ENCODE results near the gene CREG2.

DNA sequence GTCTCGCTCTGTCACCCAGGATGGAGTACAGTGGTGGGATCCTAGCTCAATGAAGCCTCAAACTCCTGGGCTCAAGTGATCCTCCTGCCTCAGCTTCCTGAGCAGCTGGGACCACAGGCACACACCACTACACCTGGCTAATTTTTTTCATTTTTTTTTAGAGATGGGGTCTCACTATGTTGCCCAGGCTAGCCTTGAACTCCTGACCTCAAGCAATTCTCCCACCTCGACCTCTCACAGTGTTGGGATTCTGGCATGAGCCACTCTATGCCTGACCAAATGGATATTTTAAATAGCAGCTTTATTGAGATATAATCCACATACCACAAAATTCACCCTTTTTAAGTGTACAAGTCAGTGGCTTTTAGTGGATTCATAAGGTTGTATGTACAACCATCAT, 89.9 kb downstream of the CREG2 start:
- TF ChIP-seq, protein P1, sequence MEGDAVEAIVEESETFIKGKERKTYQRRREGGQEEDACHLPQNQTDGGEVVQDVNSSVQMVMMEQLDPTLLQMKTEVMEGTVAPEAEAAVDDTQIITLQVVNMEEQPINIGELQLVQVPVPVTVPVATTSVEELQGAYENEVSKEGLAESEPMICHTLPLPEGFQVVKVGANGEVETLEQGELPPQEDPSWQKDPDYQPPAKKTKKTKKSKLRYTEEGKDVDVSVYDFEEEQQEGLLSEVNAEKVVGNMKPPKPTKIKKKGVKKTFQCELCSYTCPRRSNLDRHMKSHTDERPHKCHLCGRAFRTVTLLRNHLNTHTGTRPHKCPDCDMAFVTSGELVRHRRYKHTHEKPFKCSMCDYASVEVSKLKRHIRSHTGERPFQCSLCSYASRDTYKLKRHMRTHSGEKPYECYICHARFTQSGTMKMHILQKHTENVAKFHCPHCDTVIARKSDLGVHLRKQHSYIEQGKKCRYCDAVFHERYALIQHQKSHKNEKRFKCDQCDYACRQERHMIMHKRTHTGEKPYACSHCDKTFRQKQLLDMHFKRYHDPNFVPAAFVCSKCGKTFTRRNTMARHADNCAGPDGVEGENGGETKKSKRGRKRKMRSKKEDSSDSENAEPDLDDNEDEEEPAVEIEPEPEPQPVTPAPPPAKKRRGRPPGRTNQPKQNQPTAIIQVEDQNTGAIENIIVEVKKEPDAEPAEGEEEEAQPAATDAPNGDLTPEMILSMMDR (IDR thresholded peaks at IDR 0.05): no peak
- no peak for TF ChIP-seq POLR2A (IDR thresholded peaks at IDR 0.05)

Data from Peyer's patch (tissue), 4 donors.